ENCODE results near the gene CHIC2. TPM values are rescaled to one million over a fixed set of nuclear protein-coding genes. Genes with fewer than 3 reads are reported as not detected.

Gene CHIC2
- total RNA-seq, 1 experiment from 2014 or later, result 11.0 TPM

DNA sequence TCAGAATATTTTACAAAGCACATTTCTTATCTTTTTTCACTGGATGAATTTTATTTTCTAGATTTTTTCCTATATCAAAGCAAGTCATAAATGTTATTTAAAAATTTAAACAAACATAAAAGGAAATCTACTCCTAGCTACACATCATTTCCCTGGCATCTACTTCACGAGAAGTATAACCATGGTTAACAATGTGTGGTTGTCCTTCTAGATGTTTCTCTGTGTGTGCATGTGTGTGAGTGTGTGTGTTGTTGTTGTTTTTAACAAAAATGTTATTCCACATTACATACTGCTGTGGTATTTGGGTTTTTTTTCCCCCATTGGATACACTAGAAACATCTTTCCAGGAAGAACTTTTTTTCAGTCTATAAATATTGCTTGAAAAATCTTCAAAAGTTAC lies 103.1 kb downstream of the CHIC2 start (continued):
- TF ChIP-seq RORB (CRISPR knock-in tag; IDR thresholded peaks at IDR 0.05), result no peak
- TF ChIP-seq, protein P1, sequence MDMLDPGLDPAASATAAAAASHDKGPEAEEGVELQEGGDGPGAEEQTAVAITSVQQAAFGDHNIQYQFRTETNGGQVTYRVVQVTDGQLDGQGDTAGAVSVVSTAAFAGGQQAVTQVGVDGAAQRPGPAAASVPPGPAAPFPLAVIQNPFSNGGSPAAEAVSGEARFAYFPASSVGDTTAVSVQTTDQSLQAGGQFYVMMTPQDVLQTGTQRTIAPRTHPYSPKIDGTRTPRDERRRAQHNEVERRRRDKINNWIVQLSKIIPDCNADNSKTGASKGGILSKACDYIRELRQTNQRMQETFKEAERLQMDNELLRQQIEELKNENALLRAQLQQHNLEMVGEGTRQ (CRISPR knock-in tag; IDR thresholded peaks at IDR 0.05), result no peak
- TF ChIP-seq SMAD3 (CRISPR knock-in tag; IDR thresholded peaks at IDR 0.05; ENCODE audit: borderline replicate concordance), result no peak

DNA sequence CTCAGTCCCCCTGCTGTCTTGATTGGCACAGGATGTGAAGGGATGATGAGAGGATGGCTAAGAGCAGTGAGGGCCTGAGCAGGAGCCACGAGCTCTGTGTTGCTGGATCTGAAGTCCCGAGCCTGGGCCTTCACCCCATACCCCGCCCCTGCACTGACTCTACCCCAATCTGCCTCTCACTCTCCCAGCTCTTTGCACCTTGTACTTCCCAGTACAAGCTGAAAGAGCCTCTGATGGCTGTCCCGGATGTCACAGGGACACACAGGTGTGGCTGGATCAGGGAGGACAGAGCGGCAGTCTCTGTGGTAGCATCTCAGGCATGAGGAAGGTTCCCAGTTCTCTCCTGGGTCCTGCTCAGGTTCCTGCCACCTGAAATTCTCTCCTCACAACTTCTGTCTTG lies 103.6 kb downstream of the CHIC2 start:
- H3K36me3 Mint-ChIP-seq, result no peaks in the 10 kb centered on the region
- peak; percentile 32 for ATAC-seq
- ChIA-PET CTCF (interaction anchor here (0.6 to 1.0 kb wide), 5 partner anchors 25 to 65 kb away, joined by 3 to 5 read pairs (median 4); no protein-coding TSS in a partner anchor), POLR2A (interaction anchor here (0.7 kb wide), 1 partner anchor 163 kb away, joined by 5 read pairs; no protein-coding TSS in a partner anchor)
- no peaks in the 10 kb centered on the region for H3K9me3 Mint-ChIP-seq
- DNase-seq (ENCODE audit: low spot score), result no peak
- TF ChIP-seq ZNF423 (CRISPR knock-in tag; IDR thresholded peaks at IDR 0.05) (no peak), RORB (CRISPR knock-in tag; IDR thresholded peaks at IDR 0.05) (no peak), ZNF219 (CRISPR knock-in tag; IDR thresholded peaks at IDR 0.05; ENCODE audit: borderline replicate concordance) (no peak), ESRRA (CRISPR knock-in tag; IDR thresholded peaks at IDR 0.05; ENCODE audit: borderline replicate concordance) (no peak), JUN (CRISPR knock-in tag; IDR thresholded peaks at IDR 0.05) (no peak), NR1H2 (CRISPR knock-in tag; IDR thresholded peaks at IDR 0.05) (no peak), SMAD3 (CRISPR knock-in tag; IDR thresholded peaks at IDR 0.05; ENCODE audit: borderline replicate concordance) (no peak), CREM (CRISPR knock-in tag; IDR thresholded peaks at IDR 0.05) (no peak), ETV6 (CRISPR knock-in tag; IDR thresholded peaks at IDR 0.05) (no peak)
- TF ChIP-seq, protein P2, sequence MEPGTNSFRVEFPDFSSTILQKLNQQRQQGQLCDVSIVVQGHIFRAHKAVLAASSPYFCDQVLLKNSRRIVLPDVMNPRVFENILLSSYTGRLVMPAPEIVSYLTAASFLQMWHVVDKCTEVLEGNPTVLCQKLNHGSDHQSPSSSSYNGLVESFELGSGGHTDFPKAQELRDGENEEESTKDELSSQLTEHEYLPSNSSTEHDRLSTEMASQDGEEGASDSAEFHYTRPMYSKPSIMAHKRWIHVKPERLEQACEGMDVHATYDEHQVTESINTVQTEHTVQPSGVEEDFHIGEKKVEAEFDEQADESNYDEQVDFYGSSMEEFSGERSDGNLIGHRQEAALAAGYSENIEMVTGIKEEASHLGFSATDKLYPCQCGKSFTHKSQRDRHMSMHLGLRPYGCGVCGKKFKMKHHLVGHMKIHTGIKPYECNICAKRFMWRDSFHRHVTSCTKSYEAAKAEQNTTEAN (CRISPR knock-in tag; IDR thresholded peaks at IDR 0.05), result no peak
- TF ChIP-seq, protein P3, sequence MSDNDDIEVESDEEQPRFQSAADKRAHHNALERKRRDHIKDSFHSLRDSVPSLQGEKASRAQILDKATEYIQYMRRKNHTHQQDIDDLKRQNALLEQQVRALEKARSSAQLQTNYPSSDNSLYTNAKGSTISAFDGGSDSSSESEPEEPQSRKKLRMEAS (CRISPR knock-in tag; IDR thresholded peaks at IDR 0.05), result no peak
- TF ChIP-seq, protein P4, sequence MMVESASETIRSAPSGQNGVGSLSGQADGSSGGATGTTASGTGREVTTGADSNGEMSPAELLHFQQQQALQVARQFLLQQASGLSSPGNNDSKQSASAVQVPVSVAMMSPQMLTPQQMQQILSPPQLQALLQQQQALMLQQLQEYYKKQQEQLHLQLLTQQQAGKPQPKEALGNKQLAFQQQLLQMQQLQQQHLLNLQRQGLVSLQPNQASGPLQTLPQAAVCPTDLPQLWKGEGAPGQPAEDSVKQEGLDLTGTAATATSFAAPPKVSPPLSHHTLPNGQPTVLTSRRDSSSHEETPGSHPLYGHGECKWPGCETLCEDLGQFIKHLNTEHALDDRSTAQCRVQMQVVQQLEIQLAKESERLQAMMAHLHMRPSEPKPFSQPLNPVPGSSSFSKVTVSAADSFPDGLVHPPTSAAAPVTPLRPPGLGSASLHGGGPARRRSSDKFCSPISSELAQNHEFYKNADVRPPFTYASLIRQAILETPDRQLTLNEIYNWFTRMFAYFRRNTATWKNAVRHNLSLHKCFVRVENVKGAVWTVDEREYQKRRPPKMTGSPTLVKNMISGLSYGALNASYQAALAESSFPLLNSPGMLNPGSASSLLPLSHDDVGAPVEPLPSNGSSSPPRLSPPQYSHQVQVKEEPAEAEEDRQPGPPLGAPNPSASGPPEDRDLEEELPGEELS (CRISPR knock-in tag; IDR thresholded peaks at IDR 0.05), result no peak
- TF ChIP-seq, protein P5, sequence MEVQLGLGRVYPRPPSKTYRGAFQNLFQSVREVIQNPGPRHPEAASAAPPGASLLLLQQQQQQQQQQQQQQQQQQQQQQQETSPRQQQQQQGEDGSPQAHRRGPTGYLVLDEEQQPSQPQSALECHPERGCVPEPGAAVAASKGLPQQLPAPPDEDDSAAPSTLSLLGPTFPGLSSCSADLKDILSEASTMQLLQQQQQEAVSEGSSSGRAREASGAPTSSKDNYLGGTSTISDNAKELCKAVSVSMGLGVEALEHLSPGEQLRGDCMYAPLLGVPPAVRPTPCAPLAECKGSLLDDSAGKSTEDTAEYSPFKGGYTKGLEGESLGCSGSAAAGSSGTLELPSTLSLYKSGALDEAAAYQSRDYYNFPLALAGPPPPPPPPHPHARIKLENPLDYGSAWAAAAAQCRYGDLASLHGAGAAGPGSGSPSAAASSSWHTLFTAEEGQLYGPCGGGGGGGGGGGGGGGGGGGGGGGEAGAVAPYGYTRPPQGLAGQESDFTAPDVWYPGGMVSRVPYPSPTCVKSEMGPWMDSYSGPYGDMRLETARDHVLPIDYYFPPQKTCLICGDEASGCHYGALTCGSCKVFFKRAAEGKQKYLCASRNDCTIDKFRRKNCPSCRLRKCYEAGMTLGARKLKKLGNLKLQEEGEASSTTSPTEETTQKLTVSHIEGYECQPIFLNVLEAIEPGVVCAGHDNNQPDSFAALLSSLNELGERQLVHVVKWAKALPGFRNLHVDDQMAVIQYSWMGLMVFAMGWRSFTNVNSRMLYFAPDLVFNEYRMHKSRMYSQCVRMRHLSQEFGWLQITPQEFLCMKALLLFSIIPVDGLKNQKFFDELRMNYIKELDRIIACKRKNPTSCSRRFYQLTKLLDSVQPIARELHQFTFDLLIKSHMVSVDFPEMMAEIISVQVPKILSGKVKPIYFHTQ (CRISPR knock-in tag; IDR thresholded peaks at IDR 0.05), result no peak
- H3K4me1 Mint-ChIP-seq, result peaks cover 38% of the 10 kb centered on the region
- H3K27me3 Mint-ChIP-seq (ENCODE audit: low read depth), result peaks cover 4% of the 10 kb centered on the region
- H3K27ac Mint-ChIP-seq, result no peak overlapping the region
- no peak overlapping the region for H3K4me3 Mint-ChIP-seq

Other genes starting within 250 kb of the CHIC2 start
- gene GSX2, start 35.6 kb upstream of the CHIC2 start, total RNA-seq (2021), result not detected in 3 replicates
- 2.7 to 3.3 TPM (median 2.7 TPM) in 3 replicates for gene PDGFRA, start 164.7 kb upstream of the CHIC2 start, total RNA-seq (2021)

Data from WTC11 (cell line).